ENCODE data around the gene DUSP23. TPM values are rescaled to one million over a fixed set of nuclear protein-coding genes. Genes with fewer than 3 reads are reported as not detected.

Gene DUSP23
- total RNA-seq, 1 donor = 15.9 TPM

Other genes starting within 250 kb of the DUSP23 start
- not detected in 2 replicates for gene OR10J5, start 245.0 kb upstream of the DUSP23 start, total RNA-seq
- gene APCS, start 193.1 kb upstream of the DUSP23 start, total RNA-seq = not detected in 2 replicates
- not detected in 2 replicates for gene CRP, start 66.4 kb upstream of the DUSP23 start, total RNA-seq
- gene FCRL6, start 21.4 kb downstream of the DUSP23 start, total RNA-seq = not detected in 2 replicates
- under 0.01 and 0.36 TPM in 2 replicates for gene SLAMF8, start 45.9 kb downstream of the DUSP23 start, total RNA-seq
- gene VSIG8, start 81.7 kb downstream of the DUSP23 start, total RNA-seq = not detected in 2 replicates
- gene CFAP45, start 119.2 kb downstream of the DUSP23 start, total RNA-seq = 0.29 and 0.36 TPM in 2 replicates
- gene TAGLN2, start 144.5 kb downstream of the DUSP23 start, total RNA-seq = 156 and 159 TPM in 2 replicates
- gene IGSF9, start 164.7 kb downstream of the DUSP23 start, total RNA-seq = under 0.01 TPM in 2 replicates
- gene SLAMF9, start 173.3 kb downstream of the DUSP23 start, total RNA-seq = not detected in 2 replicates